ENCODE data around the gene ZDHHC18.
A peak's percentile ranks its signal among the peaks of the same experiment; 100 is the strongest.
"Not testable (repeated sequence)": the region's sequence is repeated elsewhere in the genome, so short reads cannot be mapped to it uniquely, and the experiment has no call there.

ZDHHC18 gene

GRCh38 chr1:26832249-26832960 is 5.9 kb downstream of the ZDHHC18 start:
- no peak for DNase-seq (ENCODE audit: low spot score)

DNA sequence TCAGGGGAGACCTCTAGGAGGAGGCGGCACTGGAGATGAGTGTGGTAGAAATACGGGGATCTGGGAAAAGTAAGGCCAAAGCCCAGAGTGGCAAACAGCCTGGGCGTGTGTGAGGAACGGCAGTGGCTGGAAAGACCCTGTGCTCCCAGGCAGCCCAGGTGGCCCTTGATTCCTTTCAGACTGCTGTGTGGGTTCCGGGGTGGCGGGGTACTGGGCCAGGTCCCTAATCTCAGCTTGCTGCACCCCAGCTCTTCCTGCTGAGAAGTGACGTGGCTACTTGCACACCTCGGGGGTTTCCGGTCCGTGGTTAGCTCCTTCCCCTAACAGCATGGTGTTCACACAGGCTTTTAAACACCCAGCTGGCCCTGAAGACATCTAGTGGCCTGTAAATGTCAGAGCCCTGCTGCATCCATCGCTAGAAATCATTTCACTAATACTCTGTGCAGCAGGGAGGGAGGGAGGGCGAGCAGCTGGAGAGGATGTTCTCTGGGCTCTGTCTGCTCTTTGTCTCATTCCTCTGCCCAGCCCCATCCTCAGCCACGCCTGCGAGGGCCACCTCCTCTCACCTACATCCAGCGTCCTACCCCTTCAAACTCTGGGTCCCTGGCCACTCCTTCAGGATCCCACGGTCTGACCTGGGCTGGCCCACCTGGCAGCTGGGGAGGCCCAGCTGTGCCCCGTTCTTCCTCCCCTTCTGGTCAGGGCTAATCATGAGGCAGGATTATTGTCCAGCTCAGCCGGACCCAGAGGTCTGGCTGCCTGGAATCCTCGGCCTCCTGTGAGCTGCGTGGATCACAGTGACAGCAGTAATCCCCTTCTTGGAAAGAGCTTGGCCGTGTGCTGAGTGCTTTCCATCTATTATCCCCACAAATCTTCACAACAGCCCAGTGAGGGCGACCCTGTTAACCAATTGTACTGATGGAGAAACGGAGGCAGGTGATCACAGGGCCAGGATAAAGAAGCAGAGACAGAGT is 7.2 kb downstream of the ZDHHC18 start:
- DNase-seq (ENCODE audit: low spot score) = peak; percentile 93

DNA sequence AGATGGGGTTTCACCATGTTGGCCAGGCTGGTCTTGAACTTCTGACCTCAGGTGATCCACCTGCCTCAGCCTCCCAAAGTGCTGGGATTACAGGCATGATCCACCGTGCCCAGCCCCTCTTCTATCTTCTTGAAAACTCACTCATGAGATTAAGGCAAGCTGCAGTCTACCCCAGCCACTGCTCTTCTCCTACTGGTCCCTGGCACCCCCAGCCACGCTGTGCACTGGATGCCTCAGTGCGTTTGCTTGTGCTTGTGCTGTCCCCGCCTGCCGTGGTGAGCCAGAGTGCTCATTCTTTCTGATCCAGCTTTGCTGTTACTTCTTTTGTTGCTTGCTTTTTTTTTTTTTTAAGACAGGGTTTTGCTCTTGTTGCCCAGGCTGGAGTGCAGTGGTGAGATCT is 11.2 kb downstream of the ZDHHC18 start:
- DNase-seq (ENCODE audit: low spot score) = not testable (repeated sequence)

DNA sequence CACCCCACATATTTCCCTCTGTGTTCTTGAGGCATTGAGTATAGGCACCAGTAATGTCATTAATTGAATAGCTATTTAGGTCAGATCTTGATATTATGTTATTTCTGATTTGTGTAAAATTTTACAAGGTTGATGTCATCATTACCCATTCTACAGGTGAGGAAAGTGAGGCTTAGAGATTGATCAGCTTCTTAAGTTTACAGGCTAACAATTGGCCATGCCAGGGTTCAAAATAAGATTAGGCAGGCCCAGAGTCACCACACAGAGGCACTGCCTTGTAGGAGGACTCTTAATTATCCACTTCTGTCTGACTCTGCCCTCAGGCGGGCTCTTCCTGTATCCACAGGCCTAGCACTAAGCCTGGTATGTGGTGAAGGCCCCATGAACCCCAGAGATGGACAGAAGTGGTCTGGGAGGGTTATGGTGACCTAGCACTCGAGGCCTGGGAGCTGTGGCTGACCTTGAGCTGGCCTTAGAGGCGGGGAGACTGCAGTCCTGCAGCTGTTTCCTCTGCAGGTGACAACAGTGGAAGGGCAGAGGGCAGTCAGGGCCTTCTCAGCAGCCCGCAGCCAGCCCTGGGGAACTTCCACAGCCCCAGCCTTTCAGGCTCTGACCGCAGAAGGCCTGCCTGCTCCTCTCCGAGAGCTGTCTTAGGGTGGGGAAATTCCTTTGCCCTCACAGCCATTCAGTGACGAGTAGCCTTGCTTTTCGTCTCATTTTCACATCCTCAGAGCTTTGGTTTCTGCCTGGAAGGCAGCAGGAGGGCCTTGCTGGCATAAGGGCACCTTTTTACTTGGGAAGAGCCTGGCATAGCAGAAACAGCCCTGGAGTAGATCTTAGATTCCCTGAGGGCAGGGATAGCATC is 12.2 kb downstream of the ZDHHC18 start:
- DNase-seq (ENCODE audit: low spot score) = peak; percentile 68

DNA sequence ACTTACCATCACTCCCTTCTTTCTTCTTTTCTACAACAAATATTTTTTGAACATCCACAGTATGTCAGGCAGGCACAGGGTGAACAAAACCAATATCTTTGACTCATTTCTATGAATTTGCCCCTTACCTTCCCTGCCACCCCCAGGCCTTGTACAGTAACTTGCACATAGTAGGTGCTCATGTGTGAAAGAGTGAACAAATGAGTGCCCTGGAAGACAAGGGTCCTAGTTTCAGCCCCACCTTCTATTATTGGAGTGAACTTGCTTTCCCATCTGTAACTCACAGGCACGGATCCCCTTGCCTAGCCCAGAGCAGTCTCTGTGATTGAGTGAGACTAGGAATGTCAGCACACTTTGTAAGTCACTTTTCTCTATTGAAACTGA is 12.8 kb downstream of the ZDHHC18 start:
- DNase-seq (ENCODE audit: low spot score) = no peak

DNA sequence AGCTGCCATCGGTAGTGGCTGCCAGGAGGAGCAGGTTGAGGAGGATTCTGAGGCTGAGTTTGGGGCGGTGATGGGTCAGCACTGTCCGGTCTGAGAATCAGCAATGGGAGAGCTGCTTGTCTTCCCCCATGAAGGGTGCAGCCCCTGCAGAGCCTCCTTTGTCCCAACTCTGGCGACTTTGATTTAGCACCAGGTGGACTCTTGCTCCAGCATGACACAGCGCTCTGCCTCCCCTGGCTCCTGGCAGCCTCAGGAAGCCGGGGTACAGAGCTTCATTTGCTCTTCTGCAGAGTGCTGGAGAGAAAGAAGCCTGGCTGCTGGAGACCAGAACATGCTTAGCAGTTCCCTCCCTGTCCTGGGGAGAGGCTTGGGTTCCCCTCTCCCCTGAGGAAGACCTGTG is 13.3 kb downstream of the ZDHHC18 start:
- DNase-seq (ENCODE audit: low spot score) = no peak

DNA sequence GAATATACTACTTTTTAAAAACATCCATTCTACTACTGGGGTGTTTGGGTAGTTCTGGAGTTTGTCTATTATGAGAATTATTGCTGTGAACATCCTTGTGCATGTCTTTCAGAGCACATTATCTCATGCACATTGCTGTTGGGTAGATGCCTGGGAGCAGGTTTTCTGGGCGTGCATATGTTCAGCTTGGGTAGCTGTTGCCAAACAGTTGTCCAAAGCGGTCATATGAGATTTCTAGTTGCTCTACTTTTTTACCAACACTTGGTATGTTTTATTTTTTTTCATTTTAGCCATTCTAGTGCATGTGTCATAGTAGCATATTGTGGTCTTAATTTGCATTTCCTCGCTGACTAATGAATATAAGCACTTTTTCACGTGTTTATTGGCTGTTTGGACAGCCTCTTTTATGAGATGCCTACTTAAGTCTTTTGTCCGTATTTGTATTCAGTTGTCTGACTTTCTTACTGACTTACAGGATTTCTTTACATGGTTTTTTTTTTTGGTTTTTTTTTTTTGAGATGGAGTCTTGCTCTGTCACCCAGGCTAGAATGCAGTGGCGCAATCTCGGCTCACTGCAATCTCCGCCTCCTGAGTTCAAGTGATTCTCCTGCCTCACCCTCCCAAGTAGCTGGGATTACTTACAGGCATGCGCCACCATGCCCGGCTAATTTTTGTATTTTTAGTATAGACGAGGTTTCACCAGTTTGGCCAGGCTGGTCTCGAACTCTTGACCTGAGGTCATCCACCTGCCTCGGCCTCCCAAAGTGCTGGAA is 18.1 kb downstream of the ZDHHC18 start:
- no peak for DNase-seq (ENCODE audit: low spot score)

DNA sequence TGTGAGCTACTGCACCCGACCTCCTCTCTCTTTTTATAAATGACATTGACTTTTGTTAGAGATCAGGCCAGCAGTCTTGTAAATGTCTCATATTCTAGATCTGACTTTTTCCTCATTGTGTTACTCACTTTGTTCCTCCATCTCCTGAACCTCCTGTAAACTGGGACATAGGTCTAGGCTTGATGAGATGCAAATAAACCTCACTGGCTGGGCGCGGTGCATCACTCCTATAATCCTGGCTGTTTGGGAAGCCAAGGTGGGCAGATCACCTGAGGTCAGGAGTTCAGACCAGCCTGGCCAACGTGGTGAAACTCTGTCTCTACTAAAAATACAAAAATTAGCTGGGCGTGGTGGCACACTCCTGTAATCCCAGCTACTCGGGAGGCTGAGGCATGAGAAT is 21.3 kb downstream of the ZDHHC18 start:
- not testable (repeated sequence) for DNase-seq (ENCODE audit: low spot score)

GRCh38 chr1:26848499-26848898 is 22.0 kb downstream of the ZDHHC18 start:
- DNase-seq (ENCODE audit: low spot score) = no peak

DNA sequence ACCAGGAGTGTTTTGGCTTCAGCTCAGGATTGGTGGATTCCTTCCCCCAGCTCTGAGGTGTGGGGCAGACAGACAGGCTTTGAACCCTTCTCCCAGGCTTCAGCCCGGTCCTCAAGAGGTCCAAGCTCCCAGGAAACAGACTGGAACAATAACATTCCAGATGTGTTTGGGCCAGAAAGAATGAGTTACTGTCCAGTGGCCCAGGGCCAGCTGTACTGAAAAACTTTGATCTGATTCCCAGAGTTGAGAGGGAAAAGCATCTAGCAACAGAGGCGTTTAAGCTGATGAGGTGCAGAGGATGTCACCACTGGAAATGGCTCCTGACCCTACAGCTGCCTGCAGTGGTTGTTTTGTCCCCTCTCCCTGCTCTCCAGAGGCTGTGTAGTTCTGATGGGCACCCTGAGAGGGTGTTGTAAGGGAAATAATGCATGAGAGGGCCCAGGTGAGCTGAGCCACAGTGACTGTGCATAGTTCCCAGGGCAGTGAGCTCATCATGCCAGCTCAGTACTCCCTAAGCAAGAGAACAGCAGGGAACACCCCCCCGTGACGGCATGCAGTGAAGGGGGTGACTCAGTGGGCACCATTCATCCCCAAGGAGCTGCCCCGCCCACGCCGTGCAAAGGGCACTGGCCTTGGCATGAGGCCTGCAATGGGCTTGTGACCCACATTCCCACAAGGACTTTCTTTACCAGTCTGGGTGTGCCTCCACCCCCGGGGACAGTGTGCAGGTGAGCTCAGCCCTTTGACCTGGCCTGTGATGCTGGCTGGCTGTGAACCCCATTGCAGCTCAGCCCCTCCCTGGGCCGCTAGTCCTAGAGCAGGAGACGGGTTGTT is 22.7 kb downstream of the ZDHHC18 start:
- no peak for DNase-seq (ENCODE audit: low spot score)

DNA sequence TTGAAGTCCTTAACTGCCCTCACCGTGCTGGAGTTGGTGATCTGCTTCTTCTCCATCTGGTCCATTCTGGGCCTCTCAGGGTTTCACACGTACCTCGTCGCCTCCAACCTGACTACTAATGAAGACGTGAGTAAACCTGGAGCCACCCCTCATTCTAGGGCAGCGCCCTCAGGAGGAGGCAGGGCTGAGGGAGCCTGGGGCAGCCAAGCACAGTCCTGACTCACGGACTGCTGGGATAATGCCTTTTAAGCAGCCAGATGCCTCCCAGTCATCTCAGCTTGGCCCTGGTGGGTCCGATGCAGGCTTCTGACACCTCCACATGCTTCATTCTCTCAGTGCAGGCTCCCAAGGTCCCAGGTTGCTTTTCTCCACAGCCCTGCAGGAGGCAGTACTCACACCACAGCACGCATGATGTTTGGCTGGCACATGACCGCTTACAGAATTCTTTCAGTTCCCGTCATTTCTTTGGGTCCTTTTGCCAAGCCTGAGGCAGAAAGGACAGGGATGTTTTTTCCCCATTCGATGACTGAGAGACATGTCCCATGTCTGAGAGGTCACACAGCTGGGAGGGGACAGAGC is 24.7 kb downstream of the ZDHHC18 start:
- no peak for DNase-seq (ENCODE audit: low spot score)

- no peak for DNase-seq (ENCODE audit: low spot score)
Observed at GRCh38 chr1:26852701-26853100, 26.2 kb downstream of the ZDHHC18 start.

- DNase-seq (ENCODE audit: low spot score) = peak; percentile 81
Observed at GRCh38 chr1:26853156-26853555, 26.7 kb downstream of the ZDHHC18 start.

DNA sequence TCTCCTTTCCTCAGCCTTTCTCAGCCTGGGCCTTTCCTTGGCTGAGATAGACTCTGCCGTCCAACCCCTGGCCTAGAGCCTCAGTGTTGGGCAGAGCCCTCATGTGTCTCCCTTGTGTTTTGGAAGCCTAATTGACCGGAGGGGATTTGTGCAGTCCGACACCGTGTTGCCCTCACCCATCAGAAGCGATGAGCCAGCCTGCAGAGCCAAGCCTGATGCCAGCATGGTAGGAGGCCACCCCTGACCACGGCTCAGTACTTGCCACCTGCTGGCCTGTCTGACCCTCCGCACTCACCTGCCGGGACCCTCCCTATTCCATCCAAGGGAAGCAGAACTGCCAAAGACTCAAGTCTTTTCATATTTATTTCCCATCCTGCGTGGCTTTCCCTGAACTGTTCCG is 27.1 kb downstream of the ZDHHC18 start:
- DNase-seq (ENCODE audit: low spot score) = no peak

DNA sequence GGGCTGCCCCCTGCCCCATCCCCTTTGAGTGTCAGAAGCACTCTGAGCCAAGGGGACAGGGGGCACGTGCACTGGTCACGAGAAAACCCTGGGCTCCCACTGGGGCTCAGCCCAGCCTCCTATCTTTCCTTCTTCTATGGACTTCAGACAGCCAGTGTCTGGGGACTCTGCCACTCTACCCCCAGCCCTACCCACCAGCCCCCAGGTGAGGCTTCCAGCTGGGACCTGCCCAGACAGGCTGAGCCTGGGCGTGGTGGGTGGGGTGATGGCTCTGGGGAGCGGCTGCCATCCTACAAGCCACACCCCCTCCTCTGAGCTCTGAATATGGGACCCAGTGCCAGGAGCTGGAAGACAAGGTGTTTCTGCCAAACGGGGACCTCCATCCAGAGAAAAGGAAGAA is 28.4 kb downstream of the ZDHHC18 start:
- no peak for DNase-seq (ENCODE audit: low spot score)

GRCh38 chr1:26855636-26856035 is 29.1 kb downstream of the ZDHHC18 start:
- no peak for DNase-seq (ENCODE audit: low spot score)

- no peak for DNase-seq (ENCODE audit: low spot score)
Observed at GRCh38 chr1:26856181-26856580, 29.7 kb downstream of the ZDHHC18 start.

GRCh38 chr1:26856604-26857469 is 30.3 kb downstream of the ZDHHC18 start:
- DNase-seq (ENCODE audit: low spot score) = no peak

DNA sequence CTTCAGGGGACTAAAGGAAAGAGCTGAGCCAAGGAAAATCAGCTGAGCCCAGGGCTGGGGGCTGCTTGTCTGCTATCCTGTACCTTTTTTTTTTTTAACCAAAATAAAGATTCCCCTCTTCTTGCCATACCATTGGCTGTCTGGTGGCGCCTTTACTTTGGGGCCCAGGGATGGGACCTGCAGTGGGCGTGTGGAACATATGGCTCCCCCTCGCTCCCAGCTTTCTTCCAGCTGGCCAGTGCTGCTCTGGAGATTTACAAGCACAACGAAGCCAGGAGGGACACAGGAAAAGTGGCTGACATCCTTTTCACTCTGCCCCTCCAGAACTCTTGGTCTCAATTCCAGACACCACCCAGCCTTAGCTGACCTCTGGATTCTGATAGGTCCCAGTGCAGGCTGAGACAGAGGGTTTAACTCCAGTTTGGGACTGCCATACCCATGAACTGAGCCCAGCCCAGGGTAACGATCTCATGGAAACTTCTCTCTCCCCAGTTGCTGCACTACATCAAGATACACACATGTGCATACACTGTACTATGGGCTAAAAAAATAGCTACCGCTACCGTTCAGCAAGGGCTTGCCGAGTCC is 31.1 kb downstream of the ZDHHC18 start:
- DNase-seq (ENCODE audit: low spot score) = no peak
